CD4-positive, alpha-beta T cell treated with Interleukin-21 for 1 hour (primary cell): ENCODE measurements around the gene ZNF32.
"Not testable (repeated sequence)": the region's sequence is repeated elsewhere in the genome, so short reads cannot be mapped to it uniquely, and the experiment has no call there.

Experiments
- DNase-seq: peaks from one replicate; pipeline ENCODE4 v3.0.0-alpha.2; 2020

The ZNF32 gene

GRCh38 chr10:43679509-43679908 lies 30.8 kb upstream of the ZNF32 start:
- no peak for DNase-seq

GRCh38 chr10:43678654-43679053 lies 30.0 kb upstream of the ZNF32 start:
- no peak for DNase-seq

GRCh38 chr10:43676901-43677300 lies 28.2 kb upstream of the ZNF32 start:
- DNase-seq, result no peak

- no peak for DNase-seq
These were observed 27.6 kb upstream of the ZNF32 start for GRCh38 chr10:43676331-43676730.

GRCh38 chr10:43674553-43675210 lies 26.0 kb upstream of the ZNF32 start:
- DNase-seq, result no peak

GRCh38 chr10:43673471-43673870 lies 24.8 kb upstream of the ZNF32 start:
- no peak for DNase-seq

GRCh38 chr10:43671659-43672531 lies 23.2 kb upstream of the ZNF32 start:
- peak; percentile 70 for DNase-seq

- DNase-seq, result no peak
These were observed 20.7 kb upstream of the ZNF32 start for GRCh38 chr10:43669386-43669785.

- no peak for DNase-seq
These were observed 19.2 kb upstream of the ZNF32 start for GRCh38 chr10:43667761-43668386.

GRCh38 chr10:43667317-43667731 lies 18.6 kb upstream of the ZNF32 start:
- DNase-seq, result no peak

GRCh38 chr10:43666552-43666951 lies 17.9 kb upstream of the ZNF32 start:
- no peak for DNase-seq

GRCh38 chr10:43665054-43665453 lies 16.4 kb upstream of the ZNF32 start:
- no peak for DNase-seq

GRCh38 chr10:43658227-43658626 lies 9.5 kb upstream of the ZNF32 start:
- DNase-seq, result no peak

- DNase-seq, result no peak
These were observed 6.6 kb upstream of the ZNF32 start for GRCh38 chr10:43655311-43655710.

GRCh38 chr10:43653746-43654145 lies 5.1 kb upstream of the ZNF32 start:
- DNase-seq, result no peak

- no peak for DNase-seq
These were observed 473 bp upstream of the ZNF32 start for GRCh38 chr10:43649185-43649523.

- no peak for DNase-seq
These were observed 635 bp downstream of the ZNF32 start for GRCh38 chr10:43648095-43648397.

- DNase-seq, result no peak
These were observed 1.1 kb downstream of the ZNF32 start for GRCh38 chr10:43647576-43647975.

GRCh38 chr10:43645866-43646265 lies 2.8 kb downstream of the ZNF32 start:
- no peak for DNase-seq

GRCh38 chr10:43644252-43644651 lies 4.4 kb downstream of the ZNF32 start:
- no peak for DNase-seq

GRCh38 chr10:43640603-43641002 lies 8.1 kb downstream of the ZNF32 start:
- DNase-seq, result no peak

GRCh38 chr10:43635816-43636215 lies 12.9 kb downstream of the ZNF32 start:
- not testable (repeated sequence) for DNase-seq

- DNase-seq, result no peak
These were observed 19.7 kb downstream of the ZNF32 start for GRCh38 chr10:43628956-43629355.

GRCh38 chr10:43627942-43628341 lies 20.7 kb downstream of the ZNF32 start:
- no peak for DNase-seq
